IMR-90 (cell line): Measurements from ENCODE around the gene PRUNE2. TPM values are rescaled to one million over a fixed set of nuclear protein-coding genes. Genes with fewer than 3 reads are reported as not detected.

Experiments
- ATAC-seq: fragments of 200-7000 bp; cut with Tn5 transposase; 2 replicates; pipeline ENCODE4 v1.9.1; 2020; ENCODE audit warnings: low read depth, mild to moderate bottlenecking, moderate library complexity
- BruUV-seq: library from RNA; stranded (reverse); fragments of 400-500 nt; replicated peaks from 2 replicates; lab custom pipeline; 2021; lab: Mats Ljungman, UMichigan
- CTCF ChIA-PET: fragments of 300-600 bp; formaldehyde crosslinking; extraction: SDS; loops from one replicate; lab custom pipeline; 2021; ENCODE audit warnings: antibody characterized with exemption; lab: Yijun Ruan, JAX
- POLR2A ChIA-PET: fragments of 300-600 bp; sonication (Branson Sonifier 250); formaldehyde crosslinking; loops from one replicate; lab custom pipeline; 2022; ENCODE audit warnings: antibody characterized with exemption; ENCODE audit not compliant: unreplicated experiment; lab: Charles Lee
- DNase-seq: peaks from one replicate; pipeline ENCODE4 v3.0.0; 2013
- H2AFZ ChIP-seq: replicated peaks from 2 replicates; pipeline ENCODE3; 2013; ENCODE audit warnings: low read length, mild to moderate bottlenecking; ENCODE audit not compliant: poor library complexity
- H2AK5ac ChIP-seq: 2 replicates; pipeline ENCODE4 v1.6.1; 2013; ENCODE audit warnings: low read depth, low read length, inconsistent platforms
- H2AK9ac ChIP-seq: replicated peaks from 2 replicates; pipeline ENCODE3; 2013; ENCODE audit warnings: mild to moderate bottlenecking, low read depth, low read length, moderate library complexity; ENCODE audit not compliant: poor library complexity
- H2BK120ac ChIP-seq: 2 replicates; pipeline ENCODE4 v1.6.1; 2013; ENCODE audit warnings: low read depth, low read length, inconsistent platforms
- H2BK15ac ChIP-seq: 3 replicates; pipeline ENCODE4 v1.6.1; 2013; ENCODE audit warnings: low read depth, low read length, inconsistent platforms
- H2BK20ac ChIP-seq: 2 replicates; pipeline ENCODE4 v1.6.1; 2013; ENCODE audit warnings: low read depth, mild to moderate bottlenecking, inconsistent platforms, low read length, moderate library complexity
- H2BK5ac ChIP-seq: 2 replicates; pipeline ENCODE4 v1.6.1; 2013; ENCODE audit warnings: mild to moderate bottlenecking, low read depth, low read length, inconsistent platforms; ENCODE audit not compliant: poor library complexity, severe bottlenecking
- H3K14ac ChIP-seq: replicated peaks from 2 replicates; pipeline ENCODE4 v1.6.1; 2013; ENCODE audit warnings: low read depth, low read length, inconsistent platforms
- H3K18ac ChIP-seq: 2 replicates; pipeline ENCODE4 v1.6.1; 2013; ENCODE audit warnings: low read depth, low read length, control low read depth
- H3K23ac ChIP-seq: 2 replicates; pipeline ENCODE4 v1.6.1; 2013; ENCODE audit warnings: low read depth, low read length, inconsistent platforms
- H3K27ac ChIP-seq: 2 replicates; pipeline ENCODE4 v1.5.1; 2013; ENCODE audit warnings: mild to moderate bottlenecking, control low read depth, low read length; ENCODE audit not compliant: insufficient read depth
- H3K27me3 ChIP-seq: 2 replicates; pipeline ENCODE4 v1.6.1; 2013; ENCODE audit warnings: low read length; ENCODE audit not compliant: control insufficient read depth, insufficient read depth
- H3K36me3 ChIP-seq: 2 replicates; pipeline ENCODE4 v1.6.1; 2013; ENCODE audit warnings: low read length, mixed read lengths; ENCODE audit not compliant: control insufficient read depth, insufficient read depth
- H3K4ac ChIP-seq: 2 replicates; pipeline ENCODE4 v1.6.1; 2013; ENCODE audit warnings: low read depth, low read length, inconsistent platforms
- H3K4me1 ChIP-seq: 2 replicates; pipeline ENCODE4 v1.6.1; 2013; ENCODE audit warnings: low read length, mixed read lengths; ENCODE audit not compliant: control insufficient read depth, insufficient read depth
- H3K4me2 ChIP-seq: 2 replicates; pipeline ENCODE4 v1.6.1; 2013; ENCODE audit warnings: low read depth, mild to moderate bottlenecking, control low read depth, low read length, moderate library complexity
- H3K4me3 ChIP-seq: 2 replicates; pipeline ENCODE4 v1.5.1; 2013; ENCODE audit warnings: low read depth, mild to moderate bottlenecking, control low read depth, low read length, moderate library complexity; ENCODE audit not compliant: insufficient read depth
- H3K56ac ChIP-seq: 2 replicates; pipeline ENCODE4 v1.6.1; 2013; ENCODE audit warnings: low read length, inconsistent platforms; ENCODE audit not compliant: insufficient read depth; ENCODE audit errors: extremely low read depth
- H3K79me1 ChIP-seq, 2 experiments: 2 replicates each; pipeline ENCODE4 v1.6.1; 2013; ENCODE audit warnings: low read length in 2 of 2, inconsistent platforms in 1 of 2, low read depth in 1 of 2
- H3K9ac ChIP-seq: 2 replicates; pipeline ENCODE4 v1.6.1; 2013; ENCODE audit warnings: low read depth, low read length, control low read depth
- H3K9me1 ChIP-seq: 2 replicates; pipeline ENCODE4 v1.6.1; 2013; ENCODE audit warnings: low read length, inconsistent platforms; ENCODE audit not compliant: insufficient read depth
- H3K9me3 ChIP-seq: 2 replicates; pipeline ENCODE4 v1.6.1; 2013; ENCODE audit warnings: low read length; ENCODE audit not compliant: control insufficient read depth, insufficient read depth
- H4K20me1 ChIP-seq: 2 replicates; pipeline ENCODE4 v1.6.1; 2013; ENCODE audit warnings: low read length, inconsistent platforms; ENCODE audit not compliant: insufficient read depth
- H4K5ac ChIP-seq: 2 replicates; pipeline ENCODE4 v1.6.1; 2013; ENCODE audit warnings: mild to moderate bottlenecking, low read depth, low read length, control low read depth
- H4K8ac ChIP-seq, 2 experiments: 2 replicates each; pipeline ENCODE4 v1.6.1; 2013; ENCODE audit warnings: low read depth in 2 of 2, low read length in 2 of 2, control low read depth in 1 of 2, inconsistent platforms in 1 of 2
- H4K91ac ChIP-seq: 2 replicates; pipeline ENCODE4 v1.6.1; 2013; ENCODE audit warnings: low read depth, low read length, inconsistent platforms; ENCODE audit not compliant: insufficient read depth
- BHLHE40 ChIP-seq: fragments of 150-350 bp; IDR thresholded peaks from 2 replicates; pipeline ENCODE4 v1.6.1; 2016; ENCODE audit warnings: mild to moderate bottlenecking, low read depth, low read length
- CEBPB ChIP-seq: IDR thresholded peaks from 2 replicates; pipeline ENCODE4 v1.6.1; 2012; ENCODE audit warnings: low read depth, low read length, improper control_type of control experiment
- RAD21 ChIP-seq: IDR thresholded peaks from 2 replicates; pipeline ENCODE4 v1.6.1; 2012; ENCODE audit warnings: low read length, improper control_type of control experiment
- RCOR1 ChIP-seq: IDR thresholded peaks from 2 replicates; pipeline ENCODE4 v1.6.1; 2012; ENCODE audit warnings: mild to moderate bottlenecking, low read length, improper control_type of control experiment; ENCODE audit not compliant: insufficient replicate concordance
- SMC3 ChIP-seq: fragments of 150-350 bp; IDR thresholded peaks from 2 replicates; pipeline ENCODE4 v1.6.1; 2016; ENCODE audit warnings: low read depth, mild to moderate bottlenecking, antibody characterized with exemption, low read length, moderate library complexity
- dilution Hi-C: fragments of 300-500 bp; cut with HindIII; formaldehyde crosslinking; loops from one replicate; pipeline ENCODE4 v1.14.3; 2018; ENCODE audit warnings: low sequenced_read_pairs; ENCODE audit not compliant: unreplicated experiment
- in situ Hi-C: fragments of 300-500 bp; cut with MboI; formaldehyde crosslinking; loops from 3 replicates; pipeline ENCODE4 v1.14.3; 2019; ENCODE audit warnings: low sequenced_read_pairs, inconsistent platforms, mixed read lengths
- intact Hi-C: fragments of 100-400 bp; cut with micrococcal nuclease; formaldehyde crosslinking; loops from 2 replicates; pipeline ENCODE4 v1.10.0; 2022
- polyA plus RNA-seq, 3 experiments: library from polyadenylated mRNA; depleted of rRNA; stranded (reverse); fragments of >200 nt; gene quantifications; 2 replicates each; pipeline ENCODE4 v1.2.3, GENCODE V29; 2012; ENCODE audit warnings: low replicate concordance in 1 of 3
- total RNA-seq: library from RNA; depleted of rRNA; stranded (reverse); fragments of >200 nt; gene quantifications from 2 replicates; pipeline ENCODE4 v1.2.3, GENCODE V29; 2012

PRUNE2 gene
- total and polyA plus RNA-seq, 2 of the 4 experiments (the other 2 are of a cell fraction): 0.70 to 1.6 TPM

- Histone ChIP-seq H4K8ac (no peak overlapping the region), H3K4ac (no peak overlapping the region), H3K27me3 (no peaks in the 10 kb centered on the region), H4K5ac (no peak overlapping the region), H2BK120ac (no peak overlapping the region), H2BK5ac (no peak overlapping the region), H3K9me3 (no peaks in the 10 kb centered on the region), H3K56ac (no peak overlapping the region), H3K79me1 (no peaks in the 10 kb centered on the region), H3K4me1 (peaks cover 5% of the 10 kb centered on the region), H3K18ac (no peak overlapping the region), H4K20me1 (no peaks in the 10 kb centered on the region), H2BK20ac (no peak overlapping the region), H3K4me2 (no peak overlapping the region), H3K9me1 (no peaks in the 10 kb centered on the region), H3K36me3 (no peaks in the 10 kb centered on the region), H2AK5ac (no peak overlapping the region), H3K4me3 (no peak overlapping the region), H3K23ac (no peak overlapping the region), H2BK15ac (no peak overlapping the region), H2AK9ac (no peak overlapping the region), H4K91ac (no peak overlapping the region), H3K9ac (no peak overlapping the region), H2AFZ (no peak overlapping the region), H3K14ac (no peak overlapping the region), H3K27ac (no peak overlapping the region)
- no peak for ATAC-seq
- dilution Hi-C loops: no loop called here
- CTCF ChIA-PET: no interaction called here
- POLR2A ChIA-PET: no interaction called here
- no TSS peak for BruUV-seq
- DNase-seq: no peak
- no peak for TF ChIP-seq RAD21
- TF ChIP-seq RCOR1: no peak
- no peak for TF ChIP-seq BHLHE40
- no peak for TF ChIP-seq SMC3
- TF ChIP-seq CEBPB: no peak
- in situ Hi-C loops: no loop called here
- intact Hi-C loops: no loop called here
Measured at GRCh38 chr9:76877961-76878360, 28.0 kb downstream of the PRUNE2 start.
